MM.1S (cell line): Measurements from ENCODE around the gene ASTN1.

Experiments used
- EZH2phosphoT487 ChIP-seq: fragments of 300-600 bp; sonication (generic); IDR thresholded peaks from 2 replicates; pipeline ENCODE4 v1.6.1; 2018; ENCODE audit warnings: antibody characterized with exemption, low read length
- TF ChIP-seq, protein P1 (sequence below): fragments of 300-600 bp; sonication (generic); IDR thresholded peaks from 2 replicates; pipeline ENCODE4 v1.5.1; 2016; ENCODE audit warnings: antibody characterized with exemption, low read length, mixed read lengths

DNA sequence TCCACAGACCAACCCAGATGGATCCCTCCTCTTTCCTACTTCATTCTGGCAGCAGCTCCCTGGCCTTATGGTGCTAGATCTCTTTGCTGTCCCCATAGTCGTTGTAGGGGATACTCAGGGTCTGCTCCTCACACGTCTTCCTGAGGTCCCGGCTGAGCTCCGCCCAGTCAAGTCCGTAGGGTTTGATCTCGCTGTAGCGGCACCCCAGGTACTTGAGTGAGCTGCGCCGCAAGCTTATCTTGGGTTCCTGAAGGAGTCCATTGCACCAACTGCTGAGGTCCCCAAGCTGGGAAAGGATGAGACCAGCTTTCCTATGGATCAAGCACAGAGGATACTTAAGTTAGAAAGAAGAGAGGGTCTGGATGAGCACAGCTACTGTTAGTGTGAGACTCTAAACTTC lies 300.3 kb downstream of the ASTN1 start:
- no peak for TF ChIP-seq EZH2phosphoT487
- TF ChIP-seq, protein P1, sequence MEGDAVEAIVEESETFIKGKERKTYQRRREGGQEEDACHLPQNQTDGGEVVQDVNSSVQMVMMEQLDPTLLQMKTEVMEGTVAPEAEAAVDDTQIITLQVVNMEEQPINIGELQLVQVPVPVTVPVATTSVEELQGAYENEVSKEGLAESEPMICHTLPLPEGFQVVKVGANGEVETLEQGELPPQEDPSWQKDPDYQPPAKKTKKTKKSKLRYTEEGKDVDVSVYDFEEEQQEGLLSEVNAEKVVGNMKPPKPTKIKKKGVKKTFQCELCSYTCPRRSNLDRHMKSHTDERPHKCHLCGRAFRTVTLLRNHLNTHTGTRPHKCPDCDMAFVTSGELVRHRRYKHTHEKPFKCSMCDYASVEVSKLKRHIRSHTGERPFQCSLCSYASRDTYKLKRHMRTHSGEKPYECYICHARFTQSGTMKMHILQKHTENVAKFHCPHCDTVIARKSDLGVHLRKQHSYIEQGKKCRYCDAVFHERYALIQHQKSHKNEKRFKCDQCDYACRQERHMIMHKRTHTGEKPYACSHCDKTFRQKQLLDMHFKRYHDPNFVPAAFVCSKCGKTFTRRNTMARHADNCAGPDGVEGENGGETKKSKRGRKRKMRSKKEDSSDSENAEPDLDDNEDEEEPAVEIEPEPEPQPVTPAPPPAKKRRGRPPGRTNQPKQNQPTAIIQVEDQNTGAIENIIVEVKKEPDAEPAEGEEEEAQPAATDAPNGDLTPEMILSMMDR = no peak
